ENCODE results near the gene APLP2.

- TF ChIP-seq CTCF (conservative IDR thresholded peaks at IDR 0.05 in 1 of 2, IDR thresholded peaks at IDR 0.05 in 1 of 2; ENCODE audit: extremely low read depth in 1 of 2, insufficient read depth in 1 of 2, low read depth in 1 of 2, low read length in 2 of 2) (no peak), EZH2 (IDR thresholded peaks at IDR 0.05; ENCODE audit: borderline replicate concordance, low read length) (no peak)
Observed at GRCh38 chr11:130118636-130119387, 49.1 kb downstream of the APLP2 start.

Data from mammary epithelial cell (primary cell).